Tibial nerve (tissue), 4 donors: ENCODE results near the gene ADAT2. TPM values are rescaled to one million over a fixed set of nuclear protein-coding genes. Genes with fewer than 3 reads are reported as not detected.

ENCODE experiments used
- DNase-seq, 2 donors: peaks; one replicate each; pipeline ENCODE4 v3.0.0-alpha.2; 2019; ENCODE audit warnings: low spot score in 2 of 2
- H3K27ac ChIP-seq, 4 donors: fragments of 200-600 bp; sonication (generic) in 3 of 4; one replicate each; pipeline ENCODE4 v1.5.1; 2017 to 2019; ENCODE audit warnings: mild to moderate bottlenecking in 1 of 4
- H3K27me3 ChIP-seq, 2 donors: fragments of 200-600 bp; sonication (generic) in 1 of 2; one replicate each; pipeline versions ENCODE4 v1.5.1 to v1.6.0; 2017 to 2019
- H3K36me3 ChIP-seq, 3 donors: fragments of 200-600 bp; sonication (generic); one replicate each; pipeline ENCODE4 v1.5.1; 2018 to 2019
- H3K4me1 ChIP-seq, 4 donors: fragments of 200-600 bp; sonication (generic) in 3 of 4; one replicate each; pipeline ENCODE4 v1.5.1; 2017 to 2019
- H3K4me3 ChIP-seq, 4 donors: fragments of 200-600 bp; sonication (generic) in 3 of 4; one replicate each; pipeline ENCODE4 v1.5.1; 2017 to 2019; ENCODE audit warnings: mild to moderate bottlenecking in 1 of 4, moderate library complexity in 1 of 4
- H3K9me3 ChIP-seq, 4 donors: fragments of 200-600 bp; sonication (generic) in 3 of 4; one replicate each; pipeline ENCODE4 v1.5.1; 2017 to 2019
- CTCF ChIP-seq, 5 experiments: fragments of 200-600 bp in 3 of 5; fragments of 450-650 bp in 2 of 5; sonication (generic) in 3 of 5; IDR thresholded peaks; one replicate each; pipeline ENCODE4 v1.5.1; 2016 to 2019; ENCODE audit warnings: antibody characterized with exemption in 5 of 5, mild to moderate bottlenecking in 3 of 5, moderate library complexity in 2 of 5
- EP300 ChIP-seq, 2 donors: sonication (generic); formaldehyde crosslinking; IDR thresholded peaks; one replicate each; pipeline ENCODE4 v1.6.1; 2017; ENCODE audit warnings: antibody characterized with exemption in 2 of 2, mild to moderate bottlenecking in 1 of 2
- POLR2A ChIP-seq, 2 donors: fragments of 450-650 bp; IDR thresholded peaks; one replicate each; pipeline ENCODE4 v1.6.1; 2017; ENCODE audit warnings: antibody characterized with exemption in 2 of 2, mild to moderate bottlenecking in 2 of 2, moderate library complexity in 2 of 2
- WGBS, 2 donors: methylation state at CpG; one replicate each; pipeline ENCODE4 v1.1.5; 2018; 5-methylcytosine and 5-hydroxymethylcytosine counted together
- small RNA-seq: library from RNA; depleted of rRNA; stranded (forward); fragments of <200 nt; gene quantifications from one replicate; pipeline ENCODE3, GENCODE V24; 2016
- total RNA-seq, 4 donors: library from RNA; depleted of rRNA; stranded (reverse); fragments of >200 nt; gene quantifications; one replicate each; pipeline ENCODE4 v1.1.0, GENCODE V29; 2016

Gene ADAT2
- total RNA-seq, 4 donors from 2014 or later = 4.1 to 12.0 (median 6.9) TPM

- no peak overlapping the region for H3K27ac ChIP-seq
- 60 to 61% methylated on average over 2 of the region's 2 CpGs for WGBS, 2 donors
- H3K9me3 ChIP-seq = no peaks in the 10 kb centered on the region
- TF ChIP-seq EP300 (IDR thresholded peaks at IDR 0.05) (no peak), POLR2A (IDR thresholded peaks at IDR 0.05) (no peak), CTCF (IDR thresholded peaks at IDR 0.05) (no peak)
- no peaks in the 10 kb centered on the region for H3K4me1 ChIP-seq
- DNase-seq = no peak
- no peaks in the 10 kb centered on the region for H3K36me3 ChIP-seq
- no peaks in the 10 kb centered on the region for H3K27me3 ChIP-seq
- no peak overlapping the region for H3K4me3 ChIP-seq
Observed at GRCh38 chr6:143374014-143374413, 76.5 kb downstream of the ADAT2 start.

Small RNA genes lying within 50 kb of the gene (small RNA-seq; reads per million reads assigned to genes)
- gene RNA5SP221 = not detected

Other genes with a start within 250 kb of the ADAT2 start
- 10 to 100 TPM in 3 of 4 donors, 1 to 10 TPM in 1; 9.0 to 20.6 (median 13.7) TPM for gene PEX3, start 110 bp upstream of the ADAT2 start, total RNA-seq
- gene FUCA2, start 61.0 kb upstream of the ADAT2 start, total RNA-seq = 10 to 100 TPM; 24.9 to 49.6 (median 33.6) TPM
- 100 to 1,000 TPM in 2 of 4 donors, 10 to 100 TPM in 2; 76.2 to 110 (median 98.2) TPM for gene PHACTR2, start 227.3 kb upstream of the ADAT2 start, total RNA-seq